ENCODE measurements around the gene TMEM62. TPM values are rescaled to one million over a fixed set of nuclear protein-coding genes. Genes with fewer than 3 reads are reported as not detected.

TMEM62 gene
- total RNA-seq, 5 donors from 2014 or later (not counting 1 experiment from before 2014, with no cell fraction given): 14.8 to 20.2 (median 16.4) TPM

GRCh38 chr15:43226436-43227305 is 93.3 kb downstream of the TMEM62 start:
- no peaks in the 10 kb centered on the region for H3K9me3 ChIP-seq
- ATAC-seq (replicated peaks in 1 of 4): no peak
- no peaks in the 10 kb centered on the region for H3K36me3 ChIP-seq (ENCODE audit: control insufficient read depth in 2 of 2, extremely low read depth in 1 of 2, insufficient read depth in 1 of 2, low read length in 1 of 2)
- DNase-seq: no peak
- H3K4me1 Mint-ChIP-seq: peaks cover 6 to 10% (median 7%) of the 10 kb centered on the region in 3 donors
- no peak overlapping the region for H3K4me3 ChIP-seq (ENCODE audit: control insufficient read depth in 1 of 2, extremely low read depth in 1 of 2, low read length in 1 of 2)
- H3K27ac ChIP-seq (ENCODE audit: low read length): no peak overlapping the region
- H3K4me3 Mint-ChIP-seq: no peak overlapping the region
- no peaks in the 10 kb centered on the region for H3K36me3 Mint-ChIP-seq
- 95% methylated on average over 55 of the region's 57 CpGs for WGBS (ENCODE audit: insufficient coverage)
- CTCF ChIA-PET: interaction anchor here (1.1 to 2.8 kb wide), 5 partner anchors 13 to 86 kb away, joined by 3 to 60 read pairs (median 4); no protein-coding TSS in a partner anchor
- POLR2A ChIA-PET: no interaction called here
- H3K27me3 ChIP-seq (replicated peaks in 1 of 2; ENCODE audit: control insufficient read depth in 2 of 2, extremely low read depth in 1 of 2, insufficient read depth in 2 of 2, low read length in 1 of 2): peaks cover 0 to 8% of the 10 kb centered on the region in 2 experiments
- H3K4me1 ChIP-seq (ENCODE audit: control insufficient read depth in 1 of 2, extremely low read depth in 1 of 2, insufficient read depth in 2 of 2, low read length in 2 of 2): peaks cover 0 to 7% of the 10 kb centered on the region in 2 experiments
- H3K27ac Mint-ChIP-seq: no peak overlapping the region
- peaks cover 9 to 16% of the 10 kb centered on the region in 2 donors for H3K27me3 Mint-ChIP-seq
- H3K9me3 Mint-ChIP-seq: no peaks in the 10 kb centered on the region

DNA sequence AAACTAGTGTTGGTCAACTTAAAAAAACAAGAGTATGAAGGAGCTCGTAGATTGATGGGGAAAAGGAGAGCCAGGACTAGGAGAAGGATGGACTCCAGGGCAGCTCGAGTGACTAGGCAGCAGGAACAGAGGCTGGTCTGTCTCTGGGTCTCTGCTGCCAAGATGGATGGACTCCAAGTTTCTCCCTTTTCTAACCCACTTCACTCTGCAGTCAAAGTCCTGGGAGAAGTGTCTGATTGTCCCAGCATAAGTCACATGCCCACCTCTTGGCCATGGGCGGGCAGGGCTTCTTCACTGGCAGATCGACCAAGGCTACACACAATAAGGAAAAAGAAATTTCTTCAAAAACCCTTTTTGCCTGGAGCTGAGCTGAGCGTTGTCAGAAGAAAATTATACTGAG is 96.6 kb downstream of the TMEM62 start:
- Histone ChIP-seq H3K27me3 (replicated peaks in 1 of 2; ENCODE audit: control insufficient read depth in 2 of 2, extremely low read depth in 1 of 2, insufficient read depth in 2 of 2, low read length in 1 of 2) (peaks cover 0 to 10% of the 10 kb centered on the region in 2 experiments), H3K36me3 (ENCODE audit: control insufficient read depth in 2 of 2, extremely low read depth in 1 of 2, insufficient read depth in 1 of 2, low read length in 1 of 2) (no peaks in the 10 kb centered on the region), H3K9me3 (no peaks in the 10 kb centered on the region), H3K4me3 (ENCODE audit: control insufficient read depth in 1 of 2, extremely low read depth in 1 of 2, low read length in 1 of 2) (no peak overlapping the region), H3K27ac (ENCODE audit: low read length) (no peak overlapping the region), H3K4me1 (ENCODE audit: control insufficient read depth in 1 of 2, extremely low read depth in 1 of 2, insufficient read depth in 2 of 2, low read length in 2 of 2) (peaks cover 0 to 7% of the 10 kb centered on the region in 2 experiments)
- Mint-ChIP-seq H3K4me3 (no peak overlapping the region), H3K27ac (no peak overlapping the region), H3K27me3 (peaks cover 11 to 15% of the 10 kb centered on the region in 2 donors), H3K4me1 (peaks cover 6 to 10% (median 9%) of the 10 kb centered on the region in 3 donors), H3K36me3 (no peaks in the 10 kb centered on the region), H3K9me3 (no peaks in the 10 kb centered on the region)
- WGBS (ENCODE audit: insufficient coverage): 44% methylated on average over 1 of the region's 5 CpGs
- DNase-seq: no peak
- POLR2A ChIA-PET: no interaction called here
- CTCF ChIA-PET: interaction anchor here in 1 of 2 donors (1.5 kb wide), 1 partner anchor 26 kb away, joined by 5 read pairs; no protein-coding TSS in a partner anchor
- ATAC-seq (replicated peaks in 1 of 4): no peak

GRCh38 chr15:43230640-43231115 is 97.3 kb downstream of the TMEM62 start:
- peaks cover 0 to 11% of the 10 kb centered on the region in 2 experiments for H3K27me3 ChIP-seq (replicated peaks in 1 of 2; ENCODE audit: control insufficient read depth in 2 of 2, extremely low read depth in 1 of 2, insufficient read depth in 2 of 2, low read length in 1 of 2)
- Mint-ChIP-seq H3K4me3 (no peak overlapping the region), H3K4me1 (peaks cover 3 to 5% (median 4%) of the 10 kb centered on the region in 3 donors), H3K36me3 (no peaks in the 10 kb centered on the region), H3K27me3 (peaks cover 8 to 12% of the 10 kb centered on the region in 2 donors), H3K27ac (no peak overlapping the region), H3K9me3 (no peaks in the 10 kb centered on the region)
- ATAC-seq (replicated peaks in 1 of 4): no peak
- peaks cover 0 to 2% of the 10 kb centered on the region in 2 experiments for H3K4me1 ChIP-seq (ENCODE audit: control insufficient read depth in 1 of 2, extremely low read depth in 1 of 2, insufficient read depth in 2 of 2, low read length in 2 of 2)
- no peak overlapping the region for H3K27ac ChIP-seq (ENCODE audit: low read length)
- H3K9me3 ChIP-seq: no peaks in the 10 kb centered on the region
- DNase-seq: no peak
- no peaks in the 10 kb centered on the region for H3K36me3 ChIP-seq (ENCODE audit: control insufficient read depth in 2 of 2, extremely low read depth in 1 of 2, insufficient read depth in 1 of 2, low read length in 1 of 2)
- ChIA-PET CTCF (interaction anchor here (0.7 to 1.0 kb wide), 2 partner anchors 56 to 165 kb away, joined by 3 to 5 read pairs; no protein-coding TSS in a partner anchor), POLR2A (no interaction called here)
- WGBS (ENCODE audit: insufficient coverage): 50% methylated on average over 2 of the region's 2 CpGs
- no peak overlapping the region for H3K4me3 ChIP-seq (ENCODE audit: control insufficient read depth in 1 of 2, extremely low read depth in 1 of 2, low read length in 1 of 2)

GRCh38 chr15:43232289-43232874 is 99.0 kb downstream of the TMEM62 start:
- Mint-ChIP-seq H3K27ac (no peak overlapping the region), H3K4me1 (peaks cover 0 to 2% (median 0%) of the 10 kb centered on the region in 3 donors), H3K9me3 (no peaks in the 10 kb centered on the region), H3K27me3 (peaks cover 9 to 12% of the 10 kb centered on the region in 2 donors), H3K4me3 (no peak overlapping the region), H3K36me3 (no peaks in the 10 kb centered on the region)
- 100% methylated on average over 1 of the region's 3 CpGs for WGBS (ENCODE audit: insufficient coverage)
- no peak for ATAC-seq (replicated peaks in 1 of 4)
- no peak overlapping the region for H3K27ac ChIP-seq (ENCODE audit: low read length)
- H3K4me3 ChIP-seq (ENCODE audit: control insufficient read depth in 1 of 2, extremely low read depth in 1 of 2, low read length in 1 of 2): no peak overlapping the region
- ChIA-PET CTCF (interaction anchor here in 1 of 2 donors (0.6 kb wide), 1 partner anchor 400 kb away, joined by 4 read pairs; no protein-coding TSS in a partner anchor), POLR2A (interaction anchor here in 1 of 2 donors (0.6 kb wide), 1 partner anchor 35 kb away, joined by 3 read pairs; no protein-coding TSS in a partner anchor)
- DNase-seq: no peak
- no peaks in the 10 kb centered on the region for H3K9me3 ChIP-seq
- H3K4me1 ChIP-seq (ENCODE audit: control insufficient read depth in 1 of 2, extremely low read depth in 1 of 2, insufficient read depth in 2 of 2, low read length in 2 of 2): no peaks in the 10 kb centered on the region
- H3K36me3 ChIP-seq (ENCODE audit: control insufficient read depth in 2 of 2, extremely low read depth in 1 of 2, insufficient read depth in 1 of 2, low read length in 1 of 2): no peaks in the 10 kb centered on the region
- H3K27me3 ChIP-seq (replicated peaks in 1 of 2; ENCODE audit: control insufficient read depth in 2 of 2, extremely low read depth in 1 of 2, insufficient read depth in 2 of 2, low read length in 1 of 2): peaks cover 0 to 14% of the 10 kb centered on the region in 2 experiments

Other genes starting within 250 kb of the TMEM62 start
- gene TTBK2, start 212.8 kb upstream of the TMEM62 start, total RNA-seq: 10 to 100 TPM; 26.2 to 30.7 (median 26.9) TPM
- gene UBR1, start 27.5 kb upstream of the TMEM62 start, total RNA-seq: 10 to 100 TPM; 35.0 to 55.6 (median 41.0) TPM
- 100 to 1,000 TPM in 3 of 5 donors, 10 to 100 TPM in 2; 91.3 to 103 (median 102) TPM for gene CCNDBP1, start 51.8 kb downstream of the TMEM62 start, total RNA-seq
- not detected for gene EPB42, start 87.4 kb downstream of the TMEM62 start, total RNA-seq
- gene TGM5, start 133.3 kb downstream of the TMEM62 start, total RNA-seq: not detected
- gene TGM7, start 168.7 kb downstream of the TMEM62 start, total RNA-seq: not detected
- 10 to 100 TPM in 3 of 5 donors, 1 to 10 TPM in 2; 9.3 to 13.6 (median 10.7) TPM for gene LCMT2, start 197.0 kb downstream of the TMEM62 start, total RNA-seq
- 10 to 100 TPM; 16.6 to 38.3 (median 32.2) TPM for gene ZSCAN29, start 237.5 kb downstream of the TMEM62 start, total RNA-seq
- gene TUBGCP4, start 237.5 kb downstream of the TMEM62 start, total RNA-seq: 10 to 100 TPM; 10.4 to 24.3 (median 21.3) TPM

Data from T-cell (primary cell).